Activated effector memory CD4-positive, alpha-beta T cell treated with anti-CD3 and anti-CD28 coated beads, Interleukin-2, amount 50 U/mL, for 16 hours (primary cell): ENCODE data around the gene NCEH1.
"Not testable (repeated sequence)": the region's sequence is repeated elsewhere in the genome, so short reads cannot be mapped to it uniquely, and the experiment has no call there.

Experiments used
- DNase-seq: peaks from one replicate; pipeline ENCODE4 v3.0.0-alpha.2; 2020

NCEH1 gene, protein sequence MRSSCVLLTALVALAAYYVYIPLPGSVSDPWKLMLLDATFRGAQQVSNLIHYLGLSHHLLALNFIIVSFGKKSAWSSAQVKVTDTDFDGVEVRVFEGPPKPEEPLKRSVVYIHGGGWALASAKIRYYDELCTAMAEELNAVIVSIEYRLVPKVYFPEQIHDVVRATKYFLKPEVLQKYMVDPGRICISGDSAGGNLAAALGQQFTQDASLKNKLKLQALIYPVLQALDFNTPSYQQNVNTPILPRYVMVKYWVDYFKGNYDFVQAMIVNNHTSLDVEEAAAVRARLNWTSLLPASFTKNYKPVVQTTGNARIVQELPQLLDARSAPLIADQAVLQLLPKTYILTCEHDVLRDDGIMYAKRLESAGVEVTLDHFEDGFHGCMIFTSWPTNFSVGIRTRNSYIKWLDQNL

DNA sequence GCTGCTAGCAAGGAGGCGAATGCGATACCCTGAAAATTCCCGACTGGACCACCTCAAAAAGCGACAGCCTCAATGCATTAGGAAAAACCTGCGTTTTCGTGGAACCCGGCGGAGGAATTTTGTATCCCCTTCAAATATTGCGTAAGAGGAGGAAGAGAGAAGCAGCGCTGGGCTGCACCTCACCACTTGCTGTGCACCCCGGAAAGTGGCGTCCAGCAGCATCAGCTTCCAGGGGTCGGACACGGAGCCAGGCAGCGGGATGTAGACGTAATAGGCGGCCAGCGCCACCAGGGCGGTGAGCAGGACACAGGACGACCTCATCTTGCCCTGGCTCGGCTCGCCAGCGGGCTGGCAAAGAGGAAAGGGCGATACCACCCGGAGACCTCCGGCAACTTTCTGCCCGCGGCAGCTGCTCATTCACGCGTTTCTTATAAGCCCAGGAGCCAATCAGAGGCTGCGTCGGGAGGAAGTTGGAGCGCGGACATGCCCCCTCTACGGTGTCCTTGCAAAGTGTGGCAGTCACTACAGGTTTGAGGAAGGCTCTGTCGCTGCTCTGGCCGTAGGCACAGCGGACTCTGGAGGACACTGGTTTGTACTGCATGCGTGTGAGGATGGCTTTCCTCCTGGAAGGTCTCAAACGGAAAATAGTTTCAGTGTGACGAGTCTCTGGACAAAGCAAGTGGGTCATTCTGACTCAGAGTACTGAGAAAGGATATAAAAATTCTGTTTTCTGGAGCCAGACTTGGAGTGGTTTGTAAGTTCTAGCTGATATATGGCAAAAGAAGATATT is at the start of gene NCEH1:
Gene NCEH1 (minus strand): TSS at position 404 of the 790 bp plus-strand sequence. CDS start 83 bp downstream, at position 321.
- peak; percentile 87 for DNase-seq

DNA sequence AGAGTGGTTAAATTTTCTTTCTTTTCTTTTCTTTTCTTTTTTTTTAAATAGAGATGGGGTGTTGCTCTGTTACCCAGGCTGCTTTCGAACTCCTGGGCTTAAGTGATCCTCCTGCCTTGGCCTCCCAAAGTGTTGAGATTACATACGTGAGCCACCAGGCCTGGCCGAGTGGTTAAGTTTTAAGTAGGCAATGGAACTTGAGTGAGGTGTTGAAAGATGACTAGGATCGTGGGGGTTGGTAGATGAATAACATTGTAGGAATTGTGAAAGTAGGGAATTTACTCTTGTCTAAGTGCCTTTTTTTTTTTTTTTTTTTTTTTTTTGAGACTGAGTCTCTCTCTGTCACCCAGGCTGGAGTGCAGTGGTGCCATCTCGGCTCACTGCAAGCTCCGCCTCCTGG is 49.5 kb upstream of the NCEH1 start:
- DNase-seq = not testable (repeated sequence)

DNA sequence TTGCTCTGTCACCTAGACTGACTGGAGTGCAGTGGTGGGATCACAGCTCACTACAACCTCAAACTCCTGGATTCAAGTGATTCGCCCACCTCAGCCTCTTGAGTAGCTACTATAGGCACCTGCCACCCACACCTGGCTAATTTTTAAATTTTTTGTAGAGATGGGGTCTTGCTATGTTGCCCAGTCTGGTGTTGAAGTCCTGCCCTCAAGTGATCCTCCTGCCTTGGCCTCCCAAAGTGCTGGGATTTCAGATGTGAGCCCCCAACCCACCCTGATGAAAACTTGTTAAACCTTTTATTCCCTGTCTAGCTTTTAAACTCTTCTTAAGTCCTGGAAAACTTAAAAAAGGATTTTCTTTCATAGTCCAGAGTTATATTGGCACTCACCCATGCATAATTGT is 42.3 kb upstream of the NCEH1 start:
- no peak for DNase-seq

DNA sequence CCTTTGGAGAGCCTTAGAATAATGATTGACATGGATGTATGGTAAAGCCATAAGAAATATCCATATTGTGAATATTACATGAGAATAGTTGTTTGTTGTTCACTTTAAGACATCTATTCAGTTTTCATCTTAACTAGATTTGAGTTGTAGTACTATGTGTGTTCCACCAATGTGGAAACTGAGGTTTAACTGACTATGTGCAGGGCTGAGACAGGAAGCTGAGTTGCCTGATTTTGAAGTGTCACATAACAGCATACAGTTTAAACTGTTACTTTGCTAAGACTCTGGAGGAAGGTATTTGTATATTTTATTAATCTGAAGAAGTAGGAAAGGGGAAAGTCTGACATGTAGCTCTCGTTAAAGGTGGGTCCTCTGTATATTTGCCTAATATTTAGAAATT is 41.8 kb upstream of the NCEH1 start:
- DNase-seq = no peak

DNA sequence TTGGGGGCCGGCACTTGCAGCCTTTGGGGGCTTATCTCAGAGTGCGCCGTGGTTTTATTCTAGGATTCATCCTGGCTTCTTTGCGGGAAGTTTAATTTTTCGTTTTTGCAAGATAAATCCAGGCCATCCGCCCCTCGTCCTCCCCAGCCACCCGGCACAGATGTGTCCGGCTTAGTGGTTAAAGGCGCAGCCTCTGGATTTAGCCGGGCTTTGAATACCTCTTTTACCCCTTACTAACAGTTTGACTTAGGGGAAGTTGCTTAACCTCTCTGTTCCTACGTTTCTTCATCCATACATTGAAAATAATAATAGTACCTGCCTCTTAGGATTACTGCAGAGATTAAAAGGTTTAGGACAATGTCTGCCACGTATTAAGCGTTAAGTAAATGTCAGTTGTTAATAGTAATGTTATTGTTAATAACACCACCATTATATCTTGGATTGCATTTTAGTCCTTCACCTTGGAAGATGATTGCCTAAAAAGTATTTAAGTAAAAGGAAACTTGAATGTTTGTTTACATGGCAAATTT is 40.4 kb upstream of the NCEH1 start:
- DNase-seq = no peak

DNA sequence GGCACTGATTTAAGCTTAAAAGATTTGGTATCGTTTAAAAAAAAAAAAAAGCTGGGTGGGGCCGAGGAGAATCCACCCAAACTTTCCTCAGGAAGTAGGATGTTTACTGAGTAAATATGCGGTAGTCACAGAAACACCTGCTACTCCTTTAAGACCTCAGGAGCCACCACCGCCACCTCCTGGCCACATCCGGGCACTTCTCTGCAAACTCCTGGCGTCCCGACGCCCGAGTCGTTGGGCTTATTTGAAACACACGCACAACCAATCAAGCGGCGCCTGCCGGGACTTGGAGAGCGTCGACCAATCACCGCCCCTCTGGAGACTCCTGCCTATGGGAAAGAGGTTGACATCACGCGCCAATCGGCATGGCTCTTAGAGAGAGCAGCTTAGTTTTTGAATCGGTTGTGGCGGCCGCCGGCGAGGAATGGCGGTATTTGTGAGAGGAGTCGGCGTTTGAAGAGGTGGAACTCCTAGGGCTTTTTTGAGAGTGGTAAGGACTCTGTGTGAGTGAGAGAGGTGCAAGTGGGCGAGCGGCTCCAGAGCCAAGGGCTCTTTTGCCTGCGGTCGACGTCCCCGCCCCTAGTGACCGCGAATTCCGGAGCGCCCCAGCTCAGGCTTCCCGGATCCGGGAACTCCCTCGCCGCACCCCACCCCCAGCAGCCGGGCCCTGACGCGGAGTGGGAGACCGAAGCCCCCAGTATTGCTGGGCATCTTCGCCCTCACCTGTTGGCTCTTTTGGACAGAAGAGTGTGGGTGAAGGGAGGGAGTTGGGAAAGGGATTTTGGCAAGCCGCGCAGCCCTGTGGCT is 39.7 kb upstream of the NCEH1 start, which contains the start of gene ECT2:
Gene ECT2 (plus strand): TSS at position 359 of the 807 bp plus-strand sequence. CDS start 3,805 bp downstream, outside the sequence.
- peak; percentile 99 for DNase-seq

DNA sequence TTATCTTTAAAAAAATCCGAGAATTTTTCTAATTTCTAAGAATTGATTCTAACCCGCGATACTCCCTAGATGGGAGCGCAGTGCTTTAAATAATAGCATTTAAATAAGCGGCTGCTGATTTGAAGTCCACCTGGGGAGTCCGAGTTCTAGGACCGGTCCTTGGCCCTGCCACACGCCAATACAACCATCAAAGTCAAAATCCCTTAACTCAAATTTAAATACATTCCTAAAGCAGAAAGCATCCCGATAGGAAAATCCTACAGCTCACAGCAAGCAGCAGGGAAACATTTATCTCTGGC is 39.2 kb upstream of the NCEH1 start:
- DNase-seq = no peak

DNA sequence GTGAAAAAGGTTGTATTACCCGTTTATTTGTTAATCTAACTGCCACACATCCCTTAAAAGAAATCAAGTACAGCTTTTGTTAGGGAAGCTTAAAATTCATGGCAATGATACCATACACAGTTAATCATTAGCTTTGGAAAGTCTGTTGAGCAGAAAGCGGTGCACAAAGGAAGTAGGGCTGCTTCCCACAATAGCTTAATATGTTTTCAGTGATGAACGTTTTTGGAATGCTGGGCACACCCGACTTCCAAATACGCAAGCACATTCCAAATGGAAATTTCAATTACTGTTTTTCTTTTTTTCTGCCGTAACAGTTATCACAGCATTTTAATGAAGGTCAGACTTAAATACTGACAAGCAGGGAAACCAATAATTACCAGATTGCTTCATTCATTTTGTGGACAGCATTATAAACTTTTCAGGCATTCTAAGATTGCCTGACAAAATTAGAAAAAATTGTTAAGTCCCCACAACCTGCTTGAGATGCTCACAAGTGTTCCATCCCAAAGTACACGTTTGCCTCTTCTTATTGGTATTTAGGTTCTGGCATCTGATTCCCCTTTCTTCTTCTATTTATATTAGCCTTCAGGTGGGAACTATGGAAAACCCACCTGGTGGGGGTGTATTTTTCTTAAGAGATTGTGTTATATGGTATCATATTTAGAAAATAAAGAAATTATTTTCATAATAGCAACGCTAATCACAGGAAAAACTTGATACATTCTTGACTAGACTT is 38.5 kb upstream of the NCEH1 start:
- DNase-seq = no peak

DNA sequence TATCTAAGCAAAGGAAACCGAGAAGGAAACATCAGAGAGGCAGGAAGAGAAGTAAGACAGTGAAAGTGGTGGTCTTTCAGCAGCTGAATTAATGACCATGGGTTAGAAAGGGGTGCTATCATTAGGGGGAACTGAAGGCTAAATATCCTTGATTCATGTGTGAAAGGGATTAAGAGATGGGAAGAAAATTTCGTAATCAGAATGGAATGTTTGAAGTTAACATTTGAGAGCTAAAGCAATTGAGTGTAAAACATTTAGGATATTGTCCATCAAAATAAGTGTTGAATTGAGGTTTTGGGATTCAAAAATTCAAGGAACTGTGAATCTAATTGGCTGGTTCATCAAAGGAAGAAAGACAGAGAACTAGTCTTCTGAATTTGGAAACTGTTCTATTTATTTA is 35.6 kb upstream of the NCEH1 start:
- DNase-seq = no peak

DNA sequence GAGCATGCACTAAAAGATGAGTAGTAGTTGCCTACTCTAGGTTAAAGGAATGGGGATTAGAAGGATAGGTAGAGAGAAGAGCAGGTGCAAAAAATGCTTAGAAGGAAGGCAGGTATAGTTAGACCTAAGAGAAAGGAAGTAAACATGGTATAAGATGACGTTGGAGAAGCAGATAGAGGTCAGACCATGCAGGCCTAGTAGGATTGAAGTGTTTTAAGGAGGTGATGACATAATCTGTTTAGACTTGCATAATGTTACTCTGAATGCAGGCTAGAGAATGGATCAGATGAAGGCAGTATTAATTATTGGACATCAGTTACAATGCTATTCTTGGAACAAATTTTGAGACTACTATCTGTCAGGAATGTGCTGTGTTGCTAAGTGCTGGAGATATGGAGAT is 28.6 kb upstream of the NCEH1 start:
- DNase-seq = no peak

DNA sequence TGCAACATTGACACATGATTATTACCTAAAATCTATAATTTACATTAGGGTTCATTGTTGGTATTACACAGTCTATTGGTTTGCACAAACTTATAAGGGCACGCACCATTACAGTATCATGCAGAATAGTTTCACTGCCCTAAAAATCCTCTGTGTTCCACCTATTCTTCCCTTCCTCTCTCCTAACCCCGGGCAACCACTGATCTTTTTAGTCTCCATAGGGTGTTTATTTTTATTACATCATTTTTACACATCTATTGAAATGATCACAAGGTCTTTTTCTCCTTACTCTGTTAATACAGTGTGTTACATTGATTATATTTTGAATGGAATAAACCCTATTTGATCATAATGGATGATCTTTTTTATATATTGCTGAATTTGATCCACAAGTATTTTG is 24.1 kb upstream of the NCEH1 start:
- no peak for DNase-seq

DNA sequence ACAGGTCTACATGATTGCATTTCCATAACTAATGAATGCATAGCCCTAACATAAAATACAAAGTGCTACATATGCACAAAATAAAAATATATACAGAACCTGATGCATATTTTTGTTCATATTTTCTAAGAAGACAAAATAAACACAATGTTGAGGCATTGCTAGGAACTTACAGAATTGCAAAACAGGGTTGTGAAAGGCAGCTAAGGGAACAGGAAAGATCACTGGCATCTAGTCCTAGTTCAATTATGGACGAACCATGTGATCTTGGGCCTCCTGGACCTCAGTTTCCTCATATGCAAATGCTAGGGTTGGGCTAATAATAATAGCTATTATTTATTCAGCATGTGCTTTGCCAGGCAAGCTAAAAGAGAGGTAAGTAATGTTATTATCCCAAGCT is 15.5 kb upstream of the NCEH1 start:
- DNase-seq = no peak

DNA sequence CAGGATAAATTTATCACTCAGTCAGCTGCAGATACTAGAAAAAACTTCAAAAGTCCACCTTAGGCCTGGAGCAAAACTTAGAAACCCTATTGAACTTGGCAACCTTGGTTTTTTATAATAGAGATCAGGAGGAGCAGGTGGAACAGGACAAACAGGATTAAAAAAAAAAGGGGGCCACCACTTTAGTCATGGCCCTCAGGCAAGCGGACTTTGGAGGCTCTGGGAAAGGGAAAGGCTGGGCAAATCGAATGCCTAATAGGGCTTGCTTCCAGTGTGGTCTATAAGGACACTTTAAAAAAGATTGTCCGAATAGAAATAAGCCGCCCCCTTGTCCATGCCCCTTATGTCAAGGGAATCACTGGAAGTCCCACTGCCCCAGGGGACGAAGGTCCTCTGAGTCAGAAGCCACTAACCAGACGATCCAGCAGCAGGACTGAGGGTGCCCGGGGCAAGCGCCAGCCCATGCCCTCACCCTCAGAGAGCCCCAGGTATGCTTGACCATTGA is 11.7 kb upstream of the NCEH1 start:
- DNase-seq = not testable (repeated sequence)

DNA sequence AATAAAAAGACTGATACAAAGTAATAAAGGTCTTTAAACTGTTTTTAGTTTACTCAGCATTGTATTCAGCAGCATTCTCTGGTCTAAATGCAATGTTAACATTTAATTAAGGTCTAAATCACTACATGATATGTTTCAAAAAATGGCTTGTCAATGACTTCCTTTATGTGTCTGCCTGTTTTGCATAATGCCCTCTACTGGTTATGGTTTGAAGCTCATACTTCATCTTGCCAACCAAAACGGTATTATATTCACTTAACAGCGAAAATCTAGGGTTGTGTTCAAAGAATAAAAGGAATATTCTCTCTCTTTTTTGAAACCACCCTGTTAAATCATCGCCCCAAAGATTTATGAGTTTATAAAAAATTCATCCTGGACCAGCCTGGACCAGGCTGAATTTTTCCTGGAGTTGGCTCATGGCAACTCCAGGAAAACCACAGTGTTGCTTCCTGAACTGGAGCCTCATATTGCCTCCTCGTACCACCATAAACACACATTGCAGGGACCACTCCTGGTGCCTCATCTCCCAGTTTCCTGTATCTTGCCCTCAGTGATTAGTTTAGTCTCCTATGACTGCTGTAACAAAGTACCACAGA is 6.7 kb upstream of the NCEH1 start:
- no peak for DNase-seq

DNA sequence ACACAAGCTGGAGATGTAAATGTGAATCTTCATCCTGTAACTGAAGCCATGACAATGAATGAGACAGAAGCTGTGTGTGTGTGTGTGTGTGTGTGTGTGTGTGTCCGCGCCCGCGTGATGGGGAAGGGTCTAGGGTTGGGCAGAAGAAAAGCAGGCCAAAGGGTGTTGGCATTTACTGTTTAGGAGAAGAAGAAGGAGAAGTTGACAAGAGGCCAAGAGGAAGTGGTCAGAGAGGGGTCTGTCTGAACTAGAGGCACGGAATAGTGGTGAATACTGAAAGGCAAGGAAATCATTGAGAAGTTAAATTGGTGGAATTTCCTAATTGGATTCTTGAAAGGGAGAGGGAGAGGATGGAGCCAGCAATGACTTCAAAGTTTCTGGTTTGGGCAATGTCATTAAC is 5.6 kb upstream of the NCEH1 start:
- DNase-seq = no peak

DNA sequence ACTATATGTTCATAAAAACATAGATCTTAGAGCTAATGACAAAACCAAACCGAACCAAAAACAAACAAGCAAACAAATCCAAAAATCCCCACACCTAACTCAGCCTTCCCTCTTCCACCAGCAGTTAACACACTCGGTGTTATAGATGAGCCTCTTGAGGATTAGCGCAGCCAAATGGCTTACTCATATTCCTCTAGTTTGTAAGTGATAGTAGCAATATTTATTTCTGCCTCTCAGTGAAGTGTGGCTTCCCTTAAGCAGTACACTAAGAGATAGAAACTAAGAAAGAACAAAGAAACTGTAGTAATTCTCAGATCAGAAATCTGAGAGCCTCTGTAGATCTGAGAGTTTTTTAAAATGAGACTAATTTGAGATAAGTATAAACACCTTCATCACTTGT is 2.4 kb upstream of the NCEH1 start:
- no peak for DNase-seq

DNA sequence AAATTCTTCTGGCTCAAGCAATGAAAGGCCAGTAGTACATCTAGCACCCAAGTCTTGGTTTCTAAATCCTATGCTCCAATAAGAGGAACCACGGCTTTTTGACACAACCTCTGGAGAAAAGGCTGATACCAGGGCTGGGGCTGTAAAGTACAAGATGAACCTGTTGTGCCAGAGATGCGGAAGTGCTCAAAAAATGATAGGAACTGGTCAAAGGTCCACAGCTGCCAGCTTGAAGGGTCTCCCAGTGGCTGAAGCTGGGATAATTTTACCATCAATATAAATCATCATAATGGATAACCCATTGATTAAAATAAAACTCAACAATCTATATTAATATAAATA is 558 bp upstream of the NCEH1 start:
- DNase-seq = no peak

DNA sequence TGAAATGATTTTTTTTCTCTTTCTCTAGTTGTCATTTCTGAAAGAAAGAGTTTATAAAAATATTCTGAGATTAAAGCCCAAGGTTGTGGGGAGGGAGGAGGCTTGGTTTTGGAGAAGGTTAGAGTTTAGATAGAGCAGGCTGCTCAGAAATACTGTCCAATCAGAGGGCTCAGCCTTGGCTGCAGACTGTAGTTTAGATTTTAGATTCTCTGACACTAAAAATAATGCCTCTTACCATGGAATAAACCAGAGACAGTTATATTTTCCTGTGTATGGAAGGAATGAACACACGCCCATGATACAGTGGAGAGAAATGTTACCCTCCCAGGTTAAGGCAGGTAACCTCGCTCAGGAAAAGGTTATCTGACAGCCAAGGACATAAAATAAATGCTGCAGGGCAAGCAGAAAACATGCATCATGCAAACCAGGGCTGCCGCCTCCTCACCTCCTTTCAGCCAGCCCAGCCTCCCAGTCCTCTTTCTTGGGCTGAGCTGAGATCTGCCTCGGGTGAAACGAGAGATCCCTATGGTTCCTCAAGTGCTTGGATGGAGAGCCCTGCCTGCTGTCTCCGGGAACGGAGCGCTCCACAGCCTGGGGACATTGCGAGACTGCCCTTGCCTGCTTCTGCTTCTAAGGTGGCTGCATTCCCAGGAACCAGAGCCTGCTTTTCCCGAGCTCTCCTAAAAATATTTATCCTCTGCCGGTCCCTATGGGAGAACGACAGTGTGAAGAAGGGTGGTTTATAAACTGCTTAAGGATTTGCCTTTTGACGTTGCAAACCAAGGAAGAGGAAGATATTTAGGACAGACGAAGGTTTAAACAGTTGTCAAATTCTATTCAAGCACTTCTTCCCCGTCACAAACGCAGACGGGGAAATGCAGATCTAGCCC is 848 bp downstream of the NCEH1 start:
- peak; percentile 62 for DNase-seq

DNA sequence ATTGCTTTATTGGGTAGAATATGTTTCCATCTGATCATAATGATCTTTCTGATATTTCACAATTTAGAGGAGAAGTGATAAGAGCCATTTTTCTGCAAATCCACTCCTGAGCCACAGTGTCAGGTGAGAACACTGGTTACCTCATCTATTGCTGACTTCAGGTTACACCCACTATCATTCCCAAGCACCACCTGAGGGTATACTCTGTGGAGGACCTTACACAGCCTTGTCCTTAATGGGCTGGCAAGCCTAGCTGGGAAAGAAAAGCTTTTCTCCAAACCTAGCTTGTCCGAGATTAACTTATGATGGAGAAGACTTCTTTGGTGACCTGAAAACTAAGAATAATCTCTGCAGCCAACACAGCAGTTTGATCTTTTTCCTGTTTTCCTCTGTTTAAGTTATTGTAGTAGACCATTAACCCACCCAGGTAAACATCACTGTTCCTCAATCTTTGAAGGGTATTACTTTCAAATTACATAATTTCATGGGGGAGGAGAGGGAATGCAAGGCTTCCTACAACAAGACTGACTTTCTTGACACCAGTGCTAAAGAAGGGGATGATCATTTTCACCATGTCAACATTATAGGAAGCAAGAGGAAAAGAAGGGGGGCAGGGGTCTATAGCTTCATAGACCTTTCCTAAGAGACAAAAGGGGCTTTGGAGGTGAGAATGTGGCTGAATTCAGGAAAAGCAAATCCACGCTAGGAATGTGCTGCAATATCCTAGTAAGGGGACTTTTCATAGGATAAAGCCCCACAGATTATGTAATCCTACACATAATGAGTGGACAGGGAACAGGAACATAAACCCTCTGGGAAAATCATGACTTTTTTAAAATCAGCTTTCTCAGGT is 1.7 kb downstream of the NCEH1 start:
- DNase-seq = no peak

DNA sequence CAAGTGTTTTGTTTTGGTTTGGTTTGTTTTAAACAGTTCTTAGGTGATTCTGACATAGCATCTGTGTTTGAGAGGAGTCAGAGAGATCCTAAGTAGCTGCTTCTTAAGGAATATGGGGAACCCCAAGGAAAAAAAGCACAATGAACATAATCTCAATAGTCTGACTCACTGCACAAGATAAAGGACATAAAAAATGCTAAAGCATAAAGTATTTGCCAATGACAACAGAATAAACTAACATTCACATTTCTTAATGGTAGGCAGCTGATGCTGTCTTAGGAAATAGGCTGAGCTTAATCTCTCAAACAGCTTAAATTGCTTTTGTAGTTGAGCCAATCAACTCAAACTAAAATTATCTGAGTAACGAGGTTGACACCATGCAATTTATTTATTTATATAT is 2.9 kb downstream of the NCEH1 start:
- no peak for DNase-seq
